Peyer's patch (tissue), 4 donors: ENCODE measurements around the gene GNAQ.
"Not testable (repeated sequence)": the region's sequence is repeated elsewhere in the genome, so short reads cannot be mapped to it uniquely, and the experiment has no call there.

ENCODE experiments used
- CTCF ChIP-seq, 6 experiments: fragments of 450-650 bp in 4 of 6; fragments of 200-600 bp in 2 of 6; sonication (generic) in 1 of 6; IDR thresholded peaks; one replicate each; pipeline ENCODE4 v1.5.1; 2017 to 2019; ENCODE audit warnings: antibody characterized with exemption in 6 of 6, mild to moderate bottlenecking in 3 of 6, moderate library complexity in 1 of 6
- POLR2A ChIP-seq, 2 donors: fragments of 450-650 bp; IDR thresholded peaks; one replicate each; pipeline ENCODE4 v1.5.1; 2017; ENCODE audit warnings: antibody characterized with exemption in 2 of 2, mild to moderate bottlenecking in 2 of 2, moderate library complexity in 2 of 2

GRCh38 chr9:78054218-78054617 is 22.6 kb upstream of the GNAQ start:
- TF ChIP-seq CTCF, POLR2A (IDR thresholded peaks at IDR 0.05): not testable (repeated sequence)
